H1 (cell line): Measurements from ENCODE around the gene STXBP2.

Experiments
- CHD2 ChIP-seq: IDR thresholded peaks from 2 replicates; pipeline ENCODE4 v1.6.1; 2012; ENCODE audit warnings: low read length, improper control_type of control experiment
- CREB1 ChIP-seq: IDR thresholded peaks from 2 replicates; pipeline ENCODE4 v1.6.1; 2012; ENCODE audit warnings: inconsistent platforms
- EP300 ChIP-seq, 2 experiments: IDR thresholded peaks; 1 replicate in 1 of 2; 2 replicates in 1 of 2; pipeline ENCODE4 v1.6.1; 2011 to 2012; ENCODE audit warnings: low read depth in 2 of 2, low read length in 2 of 2, mild to moderate bottlenecking in 2 of 2, borderline replicate concordance in 1 of 2, inconsistent platforms in 1 of 2, moderate library complexity in 1 of 2
- EZH2 ChIP-seq: fragments of 200-600 bp; sonication (generic); IDR thresholded peaks from 2 replicates; pipeline ENCODE4 v1.7.1; 2012; ENCODE audit warnings: low read depth, mild to moderate bottlenecking, moderate library complexity, low read length, inconsistent platforms; ENCODE audit not compliant: severe bottlenecking
- HDAC6 ChIP-seq: IDR thresholded peaks from one replicate; pipeline ENCODE4 v1.7.1; 2012; ENCODE audit warnings: low read depth, mild to moderate bottlenecking, inconsistent platforms, low read length, moderate library complexity
- NRF1 ChIP-seq: IDR thresholded peaks from 2 replicates; pipeline ENCODE4 v1.6.1; 2011; ENCODE audit warnings: mild to moderate bottlenecking, low read depth, low read length, improper control_type of control experiment
- POLR2A ChIP-seq, 2 experiments: IDR thresholded peaks; 1 replicate in 1 of 2; 2 replicates in 1 of 2; pipeline ENCODE4 v1.6.1; 2011; ENCODE audit warnings: low read depth in 2 of 2, low read length in 2 of 2, mild to moderate bottlenecking in 2 of 2; ENCODE audit errors: control extremely low read depth in 1 of 2
- POLR2AphosphoS5 ChIP-seq: IDR thresholded peaks from 2 replicates; pipeline ENCODE4 v1.6.1; 2011; ENCODE audit warnings: low read depth, low read length
- SIRT6 ChIP-seq: IDR thresholded peaks from one replicate; pipeline ENCODE4 v1.7.1; 2012; ENCODE audit warnings: low read length, inconsistent platforms
- SIX5 ChIP-seq: IDR thresholded peaks from 2 replicates; pipeline ENCODE4 v1.6.1; 2011; ENCODE audit warnings: mild to moderate bottlenecking, low read depth, low read length
- SP1 ChIP-seq: IDR thresholded peaks from 2 replicates; pipeline ENCODE4 v1.6.1; 2011; ENCODE audit warnings: low read depth, low read length
- TCF12 ChIP-seq: IDR thresholded peaks from 2 replicates; pipeline ENCODE4 v1.6.1; 2011; ENCODE audit warnings: low read depth, mild to moderate bottlenecking, low read length
- TF ChIP-seq, protein P1 (sequence below), 3 experiments: IDR thresholded peaks; 1 replicate in 2 of 3; 2 replicates in 1 of 3; pipeline versions ENCODE4 v1.5.1 to v1.6.1; 2011; ENCODE audit warnings: low read length in 3 of 3, mild to moderate bottlenecking in 3 of 3, inconsistent platforms in 2 of 3, low read depth in 1 of 3, moderate library complexity in 1 of 3; ENCODE audit not compliant: insufficient read depth in 1 of 3; ENCODE audit errors: control extremely low read depth in 1 of 3

DNA sequence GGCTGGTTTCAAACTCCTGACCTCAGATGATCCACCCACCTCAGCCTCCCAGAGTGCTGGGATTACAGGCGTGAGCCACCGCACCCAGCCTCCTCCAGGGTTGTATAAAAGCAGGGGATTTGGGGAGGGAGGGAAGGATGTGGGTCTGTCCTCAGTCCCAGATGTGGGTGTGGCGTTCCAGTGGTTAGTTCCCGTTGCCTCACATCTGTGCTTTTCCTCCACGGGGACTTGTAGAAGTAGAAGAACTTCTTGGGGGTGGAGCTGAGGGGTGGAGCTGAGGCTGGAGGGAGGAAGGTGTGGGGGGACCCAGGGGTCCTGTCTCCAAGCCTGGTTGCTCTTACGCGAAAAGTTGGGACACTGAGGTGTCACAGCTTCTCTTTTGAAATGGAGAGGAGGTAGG, 39.5 kb downstream of the STXBP2 start:
- TF ChIP-seq POLR2A (IDR thresholded peaks at IDR 0.05; ENCODE audit: control extremely low read depth in 1 of 2, low read depth in 2 of 2, low read length in 2 of 2) (no peak), EZH2 (no peak), CHD2 (no peak), TCF12 (no peak), NRF1 (no peak), EP300 (IDR thresholded peaks at IDR 0.05; ENCODE audit: borderline replicate concordance in 1 of 2, low read depth in 2 of 2, low read length in 2 of 2) (no peak), POLR2AphosphoS5 (no peak), SIX5 (no peak), HDAC6 (no peak), SIRT6 (no peak), CREB1 (no peak), SP1 (no peak)
- TF ChIP-seq, protein P1, sequence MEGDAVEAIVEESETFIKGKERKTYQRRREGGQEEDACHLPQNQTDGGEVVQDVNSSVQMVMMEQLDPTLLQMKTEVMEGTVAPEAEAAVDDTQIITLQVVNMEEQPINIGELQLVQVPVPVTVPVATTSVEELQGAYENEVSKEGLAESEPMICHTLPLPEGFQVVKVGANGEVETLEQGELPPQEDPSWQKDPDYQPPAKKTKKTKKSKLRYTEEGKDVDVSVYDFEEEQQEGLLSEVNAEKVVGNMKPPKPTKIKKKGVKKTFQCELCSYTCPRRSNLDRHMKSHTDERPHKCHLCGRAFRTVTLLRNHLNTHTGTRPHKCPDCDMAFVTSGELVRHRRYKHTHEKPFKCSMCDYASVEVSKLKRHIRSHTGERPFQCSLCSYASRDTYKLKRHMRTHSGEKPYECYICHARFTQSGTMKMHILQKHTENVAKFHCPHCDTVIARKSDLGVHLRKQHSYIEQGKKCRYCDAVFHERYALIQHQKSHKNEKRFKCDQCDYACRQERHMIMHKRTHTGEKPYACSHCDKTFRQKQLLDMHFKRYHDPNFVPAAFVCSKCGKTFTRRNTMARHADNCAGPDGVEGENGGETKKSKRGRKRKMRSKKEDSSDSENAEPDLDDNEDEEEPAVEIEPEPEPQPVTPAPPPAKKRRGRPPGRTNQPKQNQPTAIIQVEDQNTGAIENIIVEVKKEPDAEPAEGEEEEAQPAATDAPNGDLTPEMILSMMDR (IDR thresholded peaks at IDR 0.05; ENCODE audit: control extremely low read depth in 1 of 3, insufficient read depth in 1 of 3, low read depth in 1 of 3, low read length in 3 of 3): no peak
